Measurements from ENCODE around the gene CENPP. TPM values are rescaled to one million over a fixed set of nuclear protein-coding genes. Genes with fewer than 3 reads are reported as not detected.

The CENPP gene
- total RNA-seq, 4 donors from 2014 or later: 0.37 to 7.1 (median 3.2) TPM

GRCh38 chr9:92385001-92385400 is 59.2 kb downstream of the CENPP start:
- no peaks in the 10 kb centered on the region for H3K36me3 ChIP-seq
- TF ChIP-seq POLR2AphosphoS5 (IDR thresholded peaks at IDR 0.05) (no peak), POLR2A (IDR thresholded peaks at IDR 0.05) (no peak), CTCF (IDR thresholded peaks at IDR 0.05) (no peak), EP300 (IDR thresholded peaks at IDR 0.05; ENCODE audit: low read depth) (no peak)
- H3K27ac ChIP-seq: peak overlapping the region in 1 of 4 donors; percentile 1
- WGBS, 2 donors (ENCODE audit: low coverage in 1 of 2): 74 to 80% methylated on average over 3 of the region's 3 CpGs
- H3K4me1 ChIP-seq: peaks cover 0 to 7% (median 0%) of the 10 kb centered on the region in 4 donors
- no peak overlapping the region for H3K4me3 ChIP-seq
- intact Hi-C loops (cut with DNase I; ENCODE audit: low total_unique reads) (no loop called here), in situ Hi-C loops (cut with MboI; ENCODE audit: low pct_ligation_motif_present in 1 of 4, low pct_unique_long_range_greater_than_20kb in 1 of 4, low sequenced_read_pairs in 3 of 4) (no loop called here)
- no peak for DNase-seq
- H3K27me3 ChIP-seq: no peaks in the 10 kb centered on the region
- no peaks in the 10 kb centered on the region for H3K9me3 ChIP-seq

GRCh38 chr9:92385477-92385876 is 59.7 kb downstream of the CENPP start:
- H3K9me3 ChIP-seq: no peaks in the 10 kb centered on the region
- peaks cover 0 to 7% (median 0%) of the 10 kb centered on the region in 4 donors for H3K4me1 ChIP-seq
- no peak overlapping the region for H3K4me3 ChIP-seq
- 51 to 69% methylated on average over 6 of the region's 6 CpGs for WGBS, 2 donors (ENCODE audit: low coverage in 1 of 2)
- H3K36me3 ChIP-seq: no peaks in the 10 kb centered on the region
- TF ChIP-seq POLR2AphosphoS5 (IDR thresholded peaks at IDR 0.05) (no peak), CTCF (IDR thresholded peaks at IDR 0.05) (no peak), POLR2A (IDR thresholded peaks at IDR 0.05) (no peak), EP300 (IDR thresholded peaks at IDR 0.05; ENCODE audit: low read depth) (no peak)
- peak overlapping the region in 1 of 4 donors; percentile 11 for H3K27ac ChIP-seq
- in situ Hi-C loops (cut with MboI; ENCODE audit: low pct_ligation_motif_present in 1 of 4, low pct_unique_long_range_greater_than_20kb in 1 of 4, low sequenced_read_pairs in 3 of 4): no loop called here
- no peak for DNase-seq
- no peaks in the 10 kb centered on the region for H3K27me3 ChIP-seq
- intact Hi-C loops (cut with DNase I; ENCODE audit: low total_unique reads): no loop called here

- no peaks in the 10 kb centered on the region for H3K36me3 ChIP-seq
- peaks cover 0 to 7% (median 0%) of the 10 kb centered on the region in 4 donors for H3K4me1 ChIP-seq
- in situ Hi-C loops (cut with MboI; ENCODE audit: low pct_ligation_motif_present in 1 of 4, low pct_unique_long_range_greater_than_20kb in 1 of 4, low sequenced_read_pairs in 3 of 4) (no loop called here), intact Hi-C loops (cut with DNase I; ENCODE audit: low total_unique reads) (no loop called here)
- no peaks in the 10 kb centered on the region for H3K27me3 ChIP-seq
- H3K27ac ChIP-seq: peak overlapping the region in 1 of 4 donors; percentile 11
- TF ChIP-seq POLR2AphosphoS5 (IDR thresholded peaks at IDR 0.05): no peak
- no peak for TF ChIP-seq POLR2A (IDR thresholded peaks at IDR 0.05)
- no peak overlapping the region for H3K4me3 ChIP-seq
- WGBS, 2 donors (ENCODE audit: low coverage in 1 of 2): 89 to 92% methylated on average over 4 of the region's 4 CpGs
- DNase-seq: no peak
- no peaks in the 10 kb centered on the region for H3K9me3 ChIP-seq
Measured at GRCh38 chr9:92385953-92386352, 60.2 kb downstream of the CENPP start.

GRCh38 chr9:92392690-92393089 is 66.9 kb downstream of the CENPP start:
- DNase-seq: no peak
- no peak overlapping the region for H3K27ac ChIP-seq
- H3K4me1 ChIP-seq: peaks cover 0 to 5% (median 0%) of the 10 kb centered on the region in 4 donors
- H3K9me3 ChIP-seq: no peaks in the 10 kb centered on the region
- no peaks in the 10 kb centered on the region for H3K27me3 ChIP-seq
- no peaks in the 10 kb centered on the region for H3K36me3 ChIP-seq
- 89 to 95% methylated on average over 2 of the region's 2 CpGs for WGBS, 2 donors (ENCODE audit: low coverage in 1 of 2)
- intact Hi-C loops (cut with DNase I; ENCODE audit: low total_unique reads) (no loop called here), in situ Hi-C loops (cut with MboI; ENCODE audit: low pct_ligation_motif_present in 1 of 4, low pct_unique_long_range_greater_than_20kb in 1 of 4, low sequenced_read_pairs in 3 of 4) (no loop called here)
- TF ChIP-seq CTCF (IDR thresholded peaks at IDR 0.05): no peak
- no peak for TF ChIP-seq POLR2A (IDR thresholded peaks at IDR 0.05)
- no peak for TF ChIP-seq POLR2AphosphoS5 (IDR thresholded peaks at IDR 0.05)
- no peak for TF ChIP-seq EP300 (IDR thresholded peaks at IDR 0.05; ENCODE audit: low read depth)
- H3K4me3 ChIP-seq: no peak overlapping the region

- DNase-seq: no peak
- in situ Hi-C loops (cut with MboI; ENCODE audit: low pct_ligation_motif_present in 1 of 4, low pct_unique_long_range_greater_than_20kb in 1 of 4, low sequenced_read_pairs in 3 of 4) (no loop called here), intact Hi-C loops (cut with DNase I; ENCODE audit: low total_unique reads) (no loop called here)
- H3K36me3 ChIP-seq: no peaks in the 10 kb centered on the region
- no peaks in the 10 kb centered on the region for H3K27me3 ChIP-seq
- H3K4me3 ChIP-seq: no peak overlapping the region
- H3K27ac ChIP-seq: peak overlapping the region in 3 of 4 donors; percentile 9 to 27 (median 18)
- 53 to 55% methylated on average over 1 of the region's 1 CpG for WGBS, 2 donors (ENCODE audit: low coverage in 1 of 2)
- TF ChIP-seq CTCF (IDR thresholded peaks at IDR 0.05): no peak
- TF ChIP-seq POLR2A (IDR thresholded peaks at IDR 0.05): no peak
- TF ChIP-seq EP300 (IDR thresholded peaks at IDR 0.05; ENCODE audit: low read depth): no peak
- no peak for TF ChIP-seq POLR2AphosphoS5 (IDR thresholded peaks at IDR 0.05)
- H3K4me1 ChIP-seq: peaks cover 0 to 5% (median 0%) of the 10 kb centered on the region in 4 donors
- H3K9me3 ChIP-seq: no peaks in the 10 kb centered on the region
Measured at GRCh38 chr9:92393686-92394085, 67.9 kb downstream of the CENPP start.

Data from transverse colon (tissue), 4 donors.